HepG2 (cell line): ENCODE results near the gene PSMA3.

Experiments
- BRCA1 ChIP-seq: sonication (generic); formaldehyde crosslinking; IDR thresholded peaks from 2 replicates; pipeline ENCODE4 v1.4.0; 2020; ENCODE audit warnings: missing genetic modification reagents
- CBFB ChIP-seq: sonication (generic); formaldehyde crosslinking; IDR thresholded peaks from 2 replicates; pipeline ENCODE4 v1.4.0; 2020; ENCODE audit warnings: missing genetic modification reagents
- ETV6 ChIP-seq: sonication (generic); formaldehyde crosslinking; conservative IDR thresholded peaks from 2 replicates; pipeline ENCODE4 v1.4.0; 2020; ENCODE audit warnings: missing genetic modification reagents
- FOXM1 ChIP-seq: sonication (generic); formaldehyde crosslinking; IDR thresholded peaks from 2 replicates; pipeline ENCODE4 v1.5.0; 2020; ENCODE audit warnings: missing genetic modification reagents
- GABPB1 ChIP-seq: IDR thresholded peaks from 2 replicates; pipeline ENCODE4 v1.6.1; 2016; ENCODE audit warnings: mild to moderate bottlenecking, missing genetic modification reagents, moderate library complexity, missing compliant biosample characterization
- GZF1 ChIP-seq: sonication (generic); formaldehyde crosslinking; IDR thresholded peaks from 2 replicates; pipeline ENCODE4 v1.5.1; 2020; ENCODE audit warnings: mild to moderate bottlenecking, missing genetic modification reagents
- SNAI1 ChIP-seq: sonication (generic); formaldehyde crosslinking; IDR thresholded peaks from 2 replicates; pipeline ENCODE4 v1.5.0; 2020; ENCODE audit warnings: mild to moderate bottlenecking, missing genetic modification reagents, borderline replicate concordance
- TARDBP ChIP-seq: sonication (generic); formaldehyde crosslinking; IDR thresholded peaks from 2 replicates; pipeline ENCODE4 v1.8.0; 2022; ENCODE audit warnings: mild to moderate bottlenecking, missing genetic modification reagents
- ZNF441 ChIP-seq: sonication (generic); formaldehyde crosslinking; IDR thresholded peaks from 2 replicates; pipeline ENCODE4 v1.7.0; 2021; ENCODE audit warnings: missing genetic modification reagents, borderline replicate concordance
- TF ChIP-seq, protein P1 (sequence below): sonication (generic); formaldehyde crosslinking; IDR thresholded peaks from 2 replicates; pipeline ENCODE4 v1.4.0; 2020; ENCODE audit warnings: missing genetic modification reagents, borderline replicate concordance
- TF ChIP-seq, protein P2 (sequence below): IDR thresholded peaks from 2 replicates; pipeline ENCODE4 v1.6.1; 2012; ENCODE audit warnings: inconsistent platforms
- TF ChIP-seq, protein P3 (sequence below): sonication (generic); formaldehyde crosslinking; IDR thresholded peaks from 2 replicates; pipeline ENCODE4 v1.5.0; 2020; ENCODE audit warnings: missing genetic modification reagents, mild to moderate bottlenecking, borderline replicate concordance

DNA sequence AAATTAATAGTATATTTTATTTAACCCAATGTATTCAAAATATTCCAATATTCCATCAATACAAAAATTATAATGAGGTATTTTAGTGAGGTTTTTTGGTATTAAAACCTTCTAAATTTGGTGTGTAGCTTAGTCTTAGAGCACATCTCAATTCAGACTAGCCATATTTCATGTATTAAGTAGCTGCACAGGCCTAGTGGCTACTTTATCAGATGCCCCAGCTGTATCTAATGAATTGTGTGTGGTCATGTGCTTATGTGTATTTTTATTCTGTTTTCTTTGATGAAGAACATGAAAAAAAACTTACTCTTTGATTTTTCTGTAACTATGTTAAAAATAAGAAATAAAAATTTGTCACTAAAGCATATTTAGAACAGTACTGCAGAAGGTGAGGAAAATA, 31.5 kb upstream of the PSMA3 start:
- TF ChIP-seq TARDBP (CRISPR knock-in tag) (no peak), ETV6 (CRISPR knock-in tag) (no peak), BRCA1 (CRISPR knock-in tag) (no peak), CBFB (CRISPR knock-in tag) (no peak), SNAI1 (no peak), GABPB1 (CRISPR knock-in tag) (no peak), ZNF441 (CRISPR knock-in tag) (no peak), FOXM1 (CRISPR knock-in tag) (no peak), GZF1 (CRISPR knock-in tag) (no peak)
- TF ChIP-seq, protein P1, sequence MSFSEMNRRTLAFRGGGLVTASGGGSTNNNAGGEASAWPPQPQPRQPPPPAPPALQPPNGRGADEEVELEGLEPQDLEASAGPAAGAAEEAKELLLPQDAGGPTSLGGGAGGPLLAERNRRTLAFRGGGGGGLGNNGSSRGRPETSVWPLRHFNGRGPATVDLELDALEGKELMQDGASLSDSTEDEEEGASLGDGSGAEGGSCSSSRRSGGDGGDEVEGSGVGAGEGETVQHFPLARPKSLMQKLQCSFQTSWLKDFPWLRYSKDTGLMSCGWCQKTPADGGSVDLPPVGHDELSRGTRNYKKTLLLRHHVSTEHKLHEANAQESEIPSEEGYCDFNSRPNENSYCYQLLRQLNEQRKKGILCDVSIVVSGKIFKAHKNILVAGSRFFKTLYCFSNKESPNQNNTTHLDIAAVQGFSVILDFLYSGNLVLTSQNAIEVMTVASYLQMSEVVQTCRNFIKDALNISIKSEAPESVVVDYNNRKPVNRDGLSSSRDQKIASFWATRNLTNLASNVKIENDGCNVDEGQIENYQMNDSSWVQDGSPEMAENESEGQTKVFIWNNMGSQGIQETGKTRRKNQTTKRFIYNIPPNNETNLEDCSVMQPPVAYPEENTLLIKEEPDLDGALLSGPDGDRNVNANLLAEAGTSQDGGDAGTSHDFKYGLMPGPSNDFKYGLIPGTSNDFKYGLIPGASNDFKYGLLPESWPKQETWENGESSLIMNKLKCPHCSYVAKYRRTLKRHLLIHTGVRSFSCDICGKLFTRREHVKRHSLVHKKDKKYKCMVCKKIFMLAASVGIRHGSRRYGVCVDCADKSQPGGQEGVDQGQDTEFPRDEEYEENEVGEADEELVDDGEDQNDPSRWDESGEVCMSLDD (CRISPR knock-in tag) = no peak
- TF ChIP-seq, protein P2, sequence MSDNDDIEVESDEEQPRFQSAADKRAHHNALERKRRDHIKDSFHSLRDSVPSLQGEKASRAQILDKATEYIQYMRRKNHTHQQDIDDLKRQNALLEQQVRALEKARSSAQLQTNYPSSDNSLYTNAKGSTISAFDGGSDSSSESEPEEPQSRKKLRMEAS = no peak
- TF ChIP-seq, protein P3, sequence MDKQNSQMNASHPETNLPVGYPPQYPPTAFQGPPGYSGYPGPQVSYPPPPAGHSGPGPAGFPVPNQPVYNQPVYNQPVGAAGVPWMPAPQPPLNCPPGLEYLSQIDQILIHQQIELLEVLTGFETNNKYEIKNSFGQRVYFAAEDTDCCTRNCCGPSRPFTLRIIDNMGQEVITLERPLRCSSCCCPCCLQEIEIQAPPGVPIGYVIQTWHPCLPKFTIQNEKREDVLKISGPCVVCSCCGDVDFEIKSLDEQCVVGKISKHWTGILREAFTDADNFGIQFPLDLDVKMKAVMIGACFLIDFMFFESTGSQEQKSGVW (CRISPR knock-in tag) = no peak
